Measurements from ENCODE around the gene MTOR. TPM values are rescaled to one million over a fixed set of nuclear protein-coding genes. Genes with fewer than 3 reads are reported as not detected.

The MTOR gene
- total RNA-seq, 1 experiment from 2014 or later: 48.0 TPM

DNA sequence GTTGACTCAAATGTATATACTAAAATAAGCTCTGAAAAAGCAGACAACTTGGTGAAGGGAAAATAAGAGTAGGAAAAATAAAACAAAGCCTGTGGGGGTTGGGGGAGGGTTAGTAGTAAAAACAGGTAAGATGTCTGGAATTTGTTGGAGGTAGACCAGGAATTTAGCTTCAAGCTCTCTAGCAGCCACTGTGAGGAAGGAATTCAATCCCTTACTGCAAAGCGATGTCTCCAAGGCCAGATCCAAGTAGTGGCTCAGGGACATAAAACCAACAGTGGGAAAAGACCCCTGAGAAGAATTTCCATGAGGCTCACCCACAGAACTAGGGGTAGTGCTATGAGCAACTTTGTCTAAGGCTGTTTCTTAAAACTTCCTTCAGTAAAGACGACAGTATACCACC is 65.4 kb downstream of the MTOR start:
- Histone ChIP-seq H3K4me3 (ENCODE audit: low read length) (no peak overlapping the region), H3K9me2 (replicated peaks; ENCODE audit: low read length) (no peaks in the 10 kb centered on the region), H3K4me2 (ENCODE audit: low read length) (0 out of 2 replicates have a peak overlapping the region, but pooled peaks have one; percentile 13), H3K36me3 (ENCODE audit: low read depth, low read length) (peaks cover 46% of the 10 kb centered on the region), H3K79me2 (ENCODE audit: low read length) (no peaks in the 10 kb centered on the region), H2AFZ (ENCODE audit: low read length) (no peak overlapping the region), H3F3A (ENCODE audit: low read length, unreplicated experiment) (no peaks in the 10 kb centered on the region), H3K9me3 (ENCODE audit: low read length) (no peaks in the 10 kb centered on the region), H4K20me1 (ENCODE audit: low read length) (no peaks in the 10 kb centered on the region), H3K27me3 (ENCODE audit: low read length) (no peaks in the 10 kb centered on the region), H3K27ac (ENCODE audit: low read length) (no peak overlapping the region), H3K9ac (ENCODE audit: low read length) (no peak overlapping the region), H3K4me1 (ENCODE audit: insufficient read depth, low read length) (peaks cover 8% of the 10 kb centered on the region; the same call in 1 of the 2 replicates)
- POLR2A ChIA-PET (ENCODE audit: unreplicated experiment): interaction anchor here (0.6 to 0.7 kb wide), 3 partner anchors 11 to 139 kb away, joined by 3 to 5 read pairs (median 4); no protein-coding TSS in a partner anchor
- ATAC-seq (peak; percentile 11; the same call in 1 of the 2 replicates), DNase-seq (peak; percentile 50)
- intact Hi-C loops (cut with micrococcal nuclease): loop anchor here (10.0 kb wide), 1 partner anchor 82 kb away; no protein-coding TSS in a partner anchor
- TF ChIP-seq, protein P1, sequence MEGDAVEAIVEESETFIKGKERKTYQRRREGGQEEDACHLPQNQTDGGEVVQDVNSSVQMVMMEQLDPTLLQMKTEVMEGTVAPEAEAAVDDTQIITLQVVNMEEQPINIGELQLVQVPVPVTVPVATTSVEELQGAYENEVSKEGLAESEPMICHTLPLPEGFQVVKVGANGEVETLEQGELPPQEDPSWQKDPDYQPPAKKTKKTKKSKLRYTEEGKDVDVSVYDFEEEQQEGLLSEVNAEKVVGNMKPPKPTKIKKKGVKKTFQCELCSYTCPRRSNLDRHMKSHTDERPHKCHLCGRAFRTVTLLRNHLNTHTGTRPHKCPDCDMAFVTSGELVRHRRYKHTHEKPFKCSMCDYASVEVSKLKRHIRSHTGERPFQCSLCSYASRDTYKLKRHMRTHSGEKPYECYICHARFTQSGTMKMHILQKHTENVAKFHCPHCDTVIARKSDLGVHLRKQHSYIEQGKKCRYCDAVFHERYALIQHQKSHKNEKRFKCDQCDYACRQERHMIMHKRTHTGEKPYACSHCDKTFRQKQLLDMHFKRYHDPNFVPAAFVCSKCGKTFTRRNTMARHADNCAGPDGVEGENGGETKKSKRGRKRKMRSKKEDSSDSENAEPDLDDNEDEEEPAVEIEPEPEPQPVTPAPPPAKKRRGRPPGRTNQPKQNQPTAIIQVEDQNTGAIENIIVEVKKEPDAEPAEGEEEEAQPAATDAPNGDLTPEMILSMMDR (conservative IDR thresholded peaks at IDR 0.05; ENCODE audit: low read depth, low read length): no peak
- TF ChIP-seq EZH2 (IDR thresholded peaks at IDR 0.05; ENCODE audit: low read length, unreplicated experiment) (no peak), EZH2phosphoT487 (IDR thresholded peaks at IDR 0.05; ENCODE audit: borderline replicate concordance, low read length) (no peak)
- BruUV-seq (replicated peaks): no TSS peak
- CTCF ChIA-PET: no interaction called here

DNA sequence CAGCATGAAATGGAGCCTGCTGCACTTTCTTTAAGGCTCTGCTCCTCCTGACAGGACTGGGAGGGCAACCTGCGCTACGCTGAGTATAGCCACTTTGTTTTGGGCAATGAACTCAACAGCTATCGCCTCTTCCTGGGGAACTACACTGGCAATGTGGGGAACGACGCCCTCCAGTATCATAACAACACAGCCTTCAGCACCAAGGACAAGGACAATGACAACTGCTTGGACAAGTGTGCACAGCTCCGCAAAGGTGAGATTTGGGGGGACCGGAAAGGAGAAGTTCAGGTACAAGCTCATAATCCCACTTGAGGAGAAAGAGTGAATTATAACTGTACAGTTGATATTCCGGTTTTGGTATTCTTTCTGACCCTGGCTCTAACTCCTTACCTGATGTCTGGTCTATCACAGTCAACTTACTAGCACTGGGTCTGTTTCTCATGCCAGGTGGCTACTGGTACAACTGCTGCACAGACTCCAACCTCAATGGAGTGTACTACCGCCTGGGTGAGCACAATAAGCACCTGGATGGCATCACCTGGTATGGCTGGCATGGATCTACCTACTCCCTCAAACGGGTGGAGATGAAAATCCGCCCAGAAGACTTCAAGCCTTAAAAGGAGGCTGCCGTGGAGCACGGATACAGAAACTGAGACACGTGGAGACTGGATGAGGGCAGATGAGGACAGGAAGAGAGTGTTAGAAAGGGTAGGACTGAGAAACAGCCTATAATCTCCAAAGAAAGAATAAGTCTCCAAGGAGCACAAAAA is 67.8 kb downstream of the MTOR start:
- no peak overlapping the region for H3K27ac ChIP-seq (ENCODE audit: low read length)
- no peaks in the 10 kb centered on the region for H3K79me2 ChIP-seq (ENCODE audit: low read length)
- CTCF ChIA-PET: no interaction called here
- no peak overlapping the region for H3K9ac ChIP-seq (ENCODE audit: low read length)
- no peaks in the 10 kb centered on the region for H4K20me1 ChIP-seq (ENCODE audit: low read length)
- H3K36me3 ChIP-seq (ENCODE audit: low read depth, low read length): peaks cover 53% of the 10 kb centered on the region
- H3K4me2 ChIP-seq (ENCODE audit: low read length): no peak overlapping the region
- DNase-seq (no peak), ATAC-seq (no peak)
- intact Hi-C loops (cut with micrococcal nuclease): loop anchor here (10.0 kb wide), 1 partner anchor 80 kb away; no protein-coding TSS in a partner anchor
- POLR2A ChIA-PET (ENCODE audit: unreplicated experiment): no interaction called here
- H3F3A ChIP-seq (ENCODE audit: low read length, unreplicated experiment): no peaks in the 10 kb centered on the region
- H3K4me3 ChIP-seq (ENCODE audit: low read length): no peak overlapping the region
- H3K9me3 ChIP-seq (ENCODE audit: low read length): no peaks in the 10 kb centered on the region
- no peak overlapping the region for H2AFZ ChIP-seq (ENCODE audit: low read length)
- no TSS peak for BruUV-seq (replicated peaks)
- TF ChIP-seq EZH2phosphoT487 (IDR thresholded peaks at IDR 0.05; ENCODE audit: borderline replicate concordance, low read length) (no peak), EZH2 (IDR thresholded peaks at IDR 0.05; ENCODE audit: low read length, unreplicated experiment) (no peak)
- TF ChIP-seq, protein P1 (conservative IDR thresholded peaks at IDR 0.05; ENCODE audit: low read depth, low read length): no peak
- peaks cover 8% of the 10 kb centered on the region; the same call in 1 of the 2 replicates for H3K4me1 ChIP-seq (ENCODE audit: insufficient read depth, low read length)
- no peaks in the 10 kb centered on the region for H3K9me2 ChIP-seq (replicated peaks; ENCODE audit: low read length)
- H3K27me3 ChIP-seq (ENCODE audit: low read length): no peaks in the 10 kb centered on the region

DNA sequence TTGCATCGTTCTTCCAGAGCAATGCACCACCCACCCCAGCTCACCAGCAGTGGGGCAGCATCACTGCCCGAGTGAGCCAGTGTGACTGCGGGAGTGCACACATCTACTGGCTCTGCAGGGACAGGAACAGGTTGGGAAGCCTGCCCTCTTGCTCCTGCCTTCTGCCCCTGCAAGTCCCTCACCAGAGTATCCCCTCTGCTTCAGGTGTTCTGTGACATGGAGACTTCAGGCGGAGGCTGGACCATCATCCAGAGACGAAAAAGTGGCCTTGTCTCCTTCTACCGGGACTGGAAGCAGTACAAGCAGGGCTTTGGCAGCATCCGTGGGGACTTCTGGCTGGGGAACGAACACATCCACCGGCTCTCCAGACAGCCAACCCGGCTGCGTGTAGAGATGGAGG is 69.0 kb downstream of the MTOR start:
- Histone ChIP-seq H3K36me3 (ENCODE audit: low read depth, low read length) (peaks cover 44% of the 10 kb centered on the region), H3K9me3 (ENCODE audit: low read length) (no peaks in the 10 kb centered on the region), H3K27me3 (ENCODE audit: low read length) (no peaks in the 10 kb centered on the region), H4K20me1 (ENCODE audit: low read length) (no peaks in the 10 kb centered on the region), H2AFZ (ENCODE audit: low read length) (no peak overlapping the region), H3K4me2 (ENCODE audit: low read length) (no peak overlapping the region), H3K4me3 (ENCODE audit: low read length) (no peak overlapping the region), H3K27ac (ENCODE audit: low read length) (no peak overlapping the region), H3F3A (ENCODE audit: low read length, unreplicated experiment) (no peaks in the 10 kb centered on the region), H3K9me2 (replicated peaks; ENCODE audit: low read length) (no peaks in the 10 kb centered on the region), H3K4me1 (ENCODE audit: insufficient read depth, low read length) (peaks cover 8% of the 10 kb centered on the region; the same call in 1 of the 2 replicates), H3K9ac (ENCODE audit: low read length) (no peak overlapping the region), H3K79me2 (ENCODE audit: low read length) (no peaks in the 10 kb centered on the region)
- intact Hi-C loops (cut with micrococcal nuclease): loop anchor here (10.0 kb wide), 1 partner anchor 79 kb away; no protein-coding TSS in a partner anchor
- DNase-seq (no peak), ATAC-seq (no peak)
- ChIA-PET CTCF (no interaction called here), POLR2A (ENCODE audit: unreplicated experiment) (no interaction called here)
- TF ChIP-seq EZH2 (IDR thresholded peaks at IDR 0.05; ENCODE audit: low read length, unreplicated experiment) (no peak), EZH2phosphoT487 (IDR thresholded peaks at IDR 0.05; ENCODE audit: borderline replicate concordance, low read length) (no peak)
- TF ChIP-seq, protein P1 (conservative IDR thresholded peaks at IDR 0.05; ENCODE audit: low read depth, low read length): no peak
- BruUV-seq (replicated peaks): no TSS peak
